ENCODE data around the gene AKAP6.
A peak's percentile ranks its signal among the peaks of the same experiment; 100 is the strongest.
"Not testable (repeated sequence)": the region's sequence is repeated elsewhere in the genome, so short reads cannot be mapped to it uniquely, and the experiment has no call there.

Gene AKAP6

GRCh38 chr14:32546246-32546645, 217.1 kb downstream of the AKAP6 start:
- no peak for DNase-seq

GRCh38 chr14:32552766-32553165, 223.7 kb downstream of the AKAP6 start:
- DNase-seq, result no peak

DNA sequence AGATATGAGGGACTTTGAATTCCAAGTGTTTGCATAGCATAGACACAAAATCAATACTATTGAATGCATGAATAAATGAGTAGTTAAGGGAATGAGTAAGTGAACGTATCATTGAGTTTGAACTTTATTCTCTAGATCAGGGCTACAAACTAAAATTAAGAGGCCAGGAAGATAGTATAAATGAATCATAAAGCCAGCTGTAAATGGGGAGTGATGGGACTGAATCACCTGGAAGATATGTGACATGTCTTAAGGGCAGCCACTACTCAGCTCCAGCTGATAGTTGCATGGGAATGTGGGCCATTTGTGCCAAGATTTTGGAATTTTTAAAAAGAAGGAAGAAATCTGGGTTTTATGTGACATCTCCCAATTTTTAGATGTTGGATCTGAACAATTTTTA, 229.9 kb downstream of the AKAP6 start:
- no peak for DNase-seq

DNA sequence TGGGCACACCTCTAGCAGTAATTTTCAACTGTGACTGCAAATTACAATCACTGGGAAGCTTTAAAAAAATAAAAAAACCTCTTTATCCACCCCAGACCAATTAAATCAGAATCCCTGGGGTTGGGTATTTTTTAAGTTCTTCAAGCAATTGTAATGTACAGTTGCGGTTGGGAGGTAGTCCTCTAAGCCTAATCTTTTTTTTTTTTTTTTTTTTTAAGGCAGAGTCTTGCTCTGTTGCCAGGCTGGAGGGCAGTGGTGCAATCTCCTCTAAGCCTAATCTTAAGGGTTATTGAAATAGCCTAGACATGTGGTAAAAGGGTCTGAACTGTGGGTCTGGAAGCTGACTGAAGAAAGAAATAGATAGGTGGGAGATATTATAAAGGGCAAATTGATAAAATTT, 230.5 kb downstream of the AKAP6 start:
- no peak for DNase-seq

DNA sequence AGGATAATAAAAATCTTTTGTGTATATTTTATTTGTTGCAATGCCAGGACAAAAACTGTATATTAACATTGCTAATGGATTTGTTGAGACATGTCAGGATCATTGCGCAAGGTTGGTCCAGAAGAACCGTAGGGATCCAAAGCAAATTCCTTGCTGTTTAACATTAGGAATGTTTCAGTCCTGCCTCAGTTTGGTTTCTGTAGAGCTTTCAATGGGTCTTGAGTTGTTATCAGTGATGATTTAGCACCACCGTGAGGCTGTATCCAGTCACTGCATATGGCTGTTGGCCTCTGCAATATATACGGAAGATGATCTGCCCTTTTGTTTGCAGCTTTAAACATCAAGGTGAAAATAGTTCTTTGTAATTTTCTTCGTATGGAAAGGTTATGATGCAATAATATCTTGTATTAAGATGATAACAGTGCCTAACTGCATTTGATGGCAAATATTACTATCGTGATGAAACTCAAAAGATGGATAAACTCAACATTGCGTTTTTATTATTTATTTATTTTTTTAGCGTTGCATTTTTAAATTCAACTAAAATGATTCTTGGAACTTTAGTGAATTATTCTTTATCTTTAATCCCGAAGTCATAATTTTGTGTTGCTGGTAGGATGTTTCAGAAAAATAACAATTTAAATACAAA, 231.2 kb downstream of the AKAP6 start:
- peak; percentile 46 for DNase-seq

DNA sequence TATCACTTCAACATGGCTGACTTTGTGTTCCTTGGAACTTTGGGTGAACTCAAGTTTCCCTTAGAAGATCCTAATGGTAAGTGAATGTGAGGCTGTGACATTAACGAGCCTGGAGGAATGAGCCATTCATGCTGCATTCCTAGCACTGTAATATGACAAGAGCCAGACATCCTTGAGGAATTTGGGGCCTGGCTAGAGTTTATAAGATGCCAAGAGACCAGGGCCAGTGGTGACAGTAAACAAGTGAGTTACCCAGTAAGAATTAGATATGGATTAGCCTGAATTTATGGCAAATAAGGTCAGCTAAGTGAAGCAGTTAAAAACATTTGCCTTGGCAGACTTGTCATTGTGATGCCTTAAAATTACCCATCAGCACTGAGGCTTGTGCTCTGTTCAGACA, 232.4 kb downstream of the AKAP6 start:
- no peak for DNase-seq

DNA sequence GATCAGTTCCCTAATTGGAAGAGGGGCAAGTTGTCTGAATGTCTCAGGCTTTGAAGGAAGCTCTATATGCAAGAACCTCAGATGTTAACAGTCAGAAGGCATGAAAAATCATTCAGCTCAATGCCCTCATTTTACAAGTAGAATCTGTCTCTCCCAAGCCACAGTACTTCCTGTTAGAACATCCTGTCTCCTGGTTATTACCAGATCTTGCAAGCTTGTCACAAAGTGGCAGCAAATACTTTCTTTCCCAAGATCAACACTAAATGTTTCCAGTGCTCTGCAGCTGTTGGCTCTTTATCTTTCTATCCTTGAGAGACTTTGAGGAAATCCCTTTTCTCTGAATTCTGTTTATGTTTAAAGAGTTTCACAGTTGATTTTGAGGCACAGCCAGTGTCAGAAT, 235.5 kb downstream of the AKAP6 start:
- no peak for DNase-seq

- no peak for DNase-seq
Measured at GRCh38 chr14:32565256-32565655, 236.2 kb downstream of the AKAP6 start.

GRCh38 chr14:32567543-32568384, 238.7 kb downstream of the AKAP6 start:
- no peak for DNase-seq

DNA sequence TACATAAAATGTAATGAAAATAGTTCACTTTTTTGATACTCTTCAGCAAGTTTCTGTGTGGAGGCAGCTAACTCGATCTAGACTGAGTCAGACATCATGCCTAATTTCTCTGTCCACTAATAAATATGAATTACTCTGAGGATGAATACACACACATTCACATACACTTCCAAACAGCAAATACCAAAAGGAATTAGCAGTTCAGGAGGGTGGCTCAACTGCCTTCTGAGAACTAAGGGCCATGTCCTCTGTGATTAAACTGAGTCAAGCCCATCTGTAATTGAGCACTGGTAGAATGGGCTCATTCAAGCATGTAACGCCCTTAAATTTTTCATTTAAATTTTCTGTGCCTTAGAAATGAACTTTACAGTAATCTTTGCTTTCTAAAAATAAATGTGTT, 242.5 kb downstream of the AKAP6 start:
- DNase-seq, result no peak

GRCh38 chr14:32571995-32572866, 243.1 kb downstream of the AKAP6 start:
- peak; percentile 60 for DNase-seq

DNA sequence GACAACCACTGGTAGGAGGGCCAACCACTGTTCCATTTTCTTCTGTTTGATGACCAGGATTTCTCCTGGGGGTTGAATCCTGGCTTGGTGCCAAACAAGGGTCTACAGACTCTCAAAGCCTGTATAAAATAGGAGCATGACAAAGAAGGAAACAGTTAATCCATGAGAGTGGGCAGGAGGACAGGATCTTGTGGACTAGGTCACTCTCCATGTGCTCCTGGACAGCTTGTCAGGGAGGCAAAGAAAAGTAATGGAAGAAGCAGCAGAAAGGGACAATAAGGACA, 243.7 kb downstream of the AKAP6 start:
- no peak for DNase-seq

DNA sequence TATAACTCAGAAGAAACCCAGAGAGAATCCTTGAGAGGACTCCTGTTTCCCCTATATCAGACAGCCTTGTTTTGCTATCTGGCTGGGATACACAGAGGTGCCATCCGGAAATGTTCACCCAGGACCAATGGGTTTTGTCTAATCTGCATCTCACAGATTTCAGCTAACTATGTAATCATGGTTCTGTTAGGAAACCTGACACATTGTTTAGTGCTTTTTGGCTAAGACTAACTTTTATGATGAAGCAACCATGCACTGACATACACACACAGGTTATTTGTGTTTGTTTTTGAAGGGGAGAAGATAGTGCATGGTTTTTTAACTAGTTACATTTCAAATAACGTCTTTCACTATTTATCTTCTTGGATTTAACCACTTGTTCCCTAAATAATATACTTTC, 245.2 kb downstream of the AKAP6 start:
- no peak for DNase-seq

DNA sequence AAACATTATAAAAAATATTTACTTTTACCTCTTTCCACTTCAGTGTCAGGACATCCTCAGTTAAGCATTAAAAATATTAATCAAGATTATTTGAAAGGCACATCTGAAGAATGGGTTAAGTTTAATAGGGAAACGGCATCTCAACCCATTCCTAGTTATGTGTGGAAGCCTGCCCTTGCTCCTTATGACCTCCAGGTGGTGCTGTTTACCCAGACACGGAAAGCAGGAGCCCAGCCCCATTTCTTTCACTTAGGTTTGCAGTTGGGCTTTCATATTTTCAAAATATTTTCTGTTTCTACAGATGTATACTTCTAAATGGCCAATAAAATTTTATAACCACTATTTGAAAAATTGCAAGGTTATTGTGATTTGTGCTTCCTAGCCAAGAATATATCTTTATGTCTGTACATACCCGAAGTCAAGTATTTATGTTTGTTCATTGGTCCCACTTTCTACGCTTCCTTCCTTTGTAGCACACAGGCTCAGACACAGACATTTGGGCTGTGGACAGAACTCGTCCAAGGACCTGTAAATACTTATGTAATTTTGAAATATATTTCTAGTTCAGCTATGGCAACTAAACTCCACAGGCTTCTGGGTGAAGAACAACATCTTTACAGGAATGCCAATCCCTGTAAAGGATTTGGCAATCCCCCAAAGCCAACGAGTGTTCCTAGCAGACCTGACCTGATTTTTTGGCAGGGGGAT, 247.1 kb downstream of the AKAP6 start:
- DNase-seq, result peak; percentile 53

GRCh38 chr14:32576977-32577376, 247.9 kb downstream of the AKAP6 start:
- no peak for DNase-seq

- no peak for DNase-seq
Measured at GRCh38 chr14:32578181-32578580, 249.1 kb downstream of the AKAP6 start.

GRCh38 chr14:32583427-32583826, 254.3 kb downstream of the AKAP6 start:
- not testable (repeated sequence) for DNase-seq

DNA sequence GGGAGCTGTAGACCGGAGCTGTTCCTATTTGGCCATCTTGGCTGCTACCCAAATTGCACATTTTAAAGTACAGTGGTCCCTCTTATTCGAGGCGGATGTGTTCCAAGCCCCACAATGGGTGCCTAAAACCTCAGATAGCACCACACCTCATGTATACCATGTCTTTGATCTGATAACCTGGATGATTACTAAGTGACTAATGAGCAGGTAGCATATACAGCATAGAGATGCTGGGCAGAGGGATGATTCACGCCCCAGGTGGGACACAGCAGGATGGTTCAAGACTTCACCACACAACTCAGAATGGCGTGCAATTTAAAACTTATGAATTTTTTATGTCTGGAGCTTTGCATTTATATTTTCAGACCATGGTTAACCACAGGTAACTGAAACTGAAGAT, 255.0 kb downstream of the AKAP6 start:
- no peak for DNase-seq

DNA sequence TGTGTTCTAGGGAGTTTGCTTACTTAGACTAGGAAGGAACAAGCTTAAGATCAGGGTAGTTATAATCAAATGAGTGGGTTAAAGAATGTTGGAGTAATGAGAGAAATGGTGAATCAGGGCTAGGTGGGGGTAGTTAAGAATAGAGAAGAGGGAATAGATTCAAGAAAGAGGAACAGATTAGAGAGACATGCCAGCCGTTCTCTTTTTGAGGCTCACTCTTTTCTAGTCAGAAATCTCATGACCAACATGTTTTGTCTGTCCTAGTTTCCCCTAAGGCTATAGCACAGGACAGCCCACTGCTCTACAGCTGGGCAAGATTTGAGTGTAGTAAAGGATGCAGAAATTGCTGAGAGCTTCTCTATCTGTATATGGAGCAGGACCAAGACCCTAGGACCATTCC, 258.4 kb downstream of the AKAP6 start:
- peak; percentile 11 for DNase-seq

- peak; percentile 53 for DNase-seq
Measured at GRCh38 chr14:32588448-32589320, 259.6 kb downstream of the AKAP6 start.

GRCh38 chr14:32590157-32590556, 261.1 kb downstream of the AKAP6 start:
- no peak for DNase-seq

- DNase-seq, result no peak
Measured at GRCh38 chr14:32593290-32593942, 264.3 kb downstream of the AKAP6 start.
